OCI-M2 (cell line): ENCODE results near the gene ST6GALNAC3.

Source experiments
- DNase-seq: peaks from one replicate; lab custom pipeline; 2025; ENCODE audit not compliant: unreplicated experiment; lab: John Stamatoyannopoulos, UW

ST6GALNAC3 gene

GRCh38 chr1:76281306-76281705 is 206.8 kb downstream of the ST6GALNAC3 start:
- DNase-seq = no peak

GRCh38 chr1:76284842-76285241 is 210.3 kb downstream of the ST6GALNAC3 start:
- DNase-seq = no peak

GRCh38 chr1:76285578-76286135 is 211.1 kb downstream of the ST6GALNAC3 start:
- DNase-seq = no peak

GRCh38 chr1:76287917-76288316 is 213.4 kb downstream of the ST6GALNAC3 start:
- DNase-seq = no peak

- no peak for DNase-seq
Observed at GRCh38 chr1:76288758-76289483, 214.4 kb downstream of the ST6GALNAC3 start.

GRCh38 chr1:76289692-76290091 is 215.1 kb downstream of the ST6GALNAC3 start:
- no peak for DNase-seq

GRCh38 chr1:76290271-76290670 is 215.7 kb downstream of the ST6GALNAC3 start:
- DNase-seq = no peak

- no peak for DNase-seq
Observed at GRCh38 chr1:76291191-76291590, 216.6 kb downstream of the ST6GALNAC3 start.

- no peak for DNase-seq
Observed at GRCh38 chr1:76291737-76292136, 217.2 kb downstream of the ST6GALNAC3 start.

- DNase-seq = no peak
Observed at GRCh38 chr1:76292418-76293184, 218.1 kb downstream of the ST6GALNAC3 start.

GRCh38 chr1:76293831-76294230 is 219.3 kb downstream of the ST6GALNAC3 start:
- DNase-seq = no peak

GRCh38 chr1:76294482-76295194 is 220.1 kb downstream of the ST6GALNAC3 start:
- DNase-seq = no peak

GRCh38 chr1:76298399-76298798 is 223.9 kb downstream of the ST6GALNAC3 start:
- DNase-seq = no peak

GRCh38 chr1:76299036-76299435 is 224.5 kb downstream of the ST6GALNAC3 start:
- no peak for DNase-seq

- no peak for DNase-seq
Observed at GRCh38 chr1:76300556-76300955, 226.0 kb downstream of the ST6GALNAC3 start.

GRCh38 chr1:76302711-76303339 is 228.3 kb downstream of the ST6GALNAC3 start:
- DNase-seq = no peak

- DNase-seq = no peak
Observed at GRCh38 chr1:76303340-76303717, 228.8 kb downstream of the ST6GALNAC3 start.

- no peak for DNase-seq
Observed at GRCh38 chr1:76313304-76313703, 238.8 kb downstream of the ST6GALNAC3 start.

- no peak for DNase-seq
Observed at GRCh38 chr1:76314730-76315129, 240.2 kb downstream of the ST6GALNAC3 start.

- no peak for DNase-seq
Observed at GRCh38 chr1:76317299-76317900, 242.9 kb downstream of the ST6GALNAC3 start.
